ENCODE data around the gene DBF4B.

GRCh38 chr17:44785921-44786320 is 77.5 kb downstream of the DBF4B start:
- TF ChIP-seq CTCF (IDR thresholded peaks at IDR 0.05) (no peak), POLR2A (IDR thresholded peaks at IDR 0.05) (no peak)
